K562 (cell line): ENCODE measurements around the gene DAB2IP. TPM values are rescaled to one million over a fixed set of nuclear protein-coding genes. Genes with fewer than 3 reads are reported as not detected.

Experiments used
- ATAC-seq: fragments of 200-7000 bp; cut with Tn5 transposase; 3 replicates; pipeline ENCODE4 v1.9.1; 2020; ENCODE audit warnings: moderate library complexity
- BruUV-seq: library from RNA; stranded (reverse); fragments of 400-500 nt; replicated peaks from 2 replicates; lab custom pipeline; 2021; lab: Mats Ljungman, UMichigan
- CTCF ChIA-PET: fragments of 300-600 bp; formaldehyde crosslinking; extraction: SDS; loops from one replicate; lab custom pipeline; 2021; ENCODE audit warnings: low intra/inter-chr PET ratio; lab: Yijun Ruan, JAX
- POLR2A ChIA-PET: fragments of 300-600, 350-650 bp; sonication (Branson Sonifier 250); formaldehyde crosslinking; extraction: SDS; loops from one replicate; lab custom pipeline; 2021; ENCODE audit warnings: antibody characterized with exemption, inconsistent platforms; lab: Yijun Ruan, JAX
- DNase-seq, 4 experiments: peaks; one replicate each; pipeline versions ENCODE4 v3.0.0 to v3.0.0-alpha.2; 2011 to 2018; ENCODE audit warnings: low spot score in 3 of 4, mixed read lengths in 3 of 4; ENCODE audit errors: extremely low read depth in 1 of 4
- FAIRE-seq: peaks from 2 replicates; lab custom pipeline; 2011; peaks lifted over from hg19 to GRCh38; lab: Jason Lieb, UNC
- H2AFZ ChIP-seq: 2 replicates; pipeline ENCODE4 v1.6.0; 2011; ENCODE audit warnings: low read depth, low read length, control low read depth, inconsistent platforms
- H3K27ac ChIP-seq: fragments of 200-600 bp; 3 replicates; pipeline ENCODE4 v1.8.0; 2011; ENCODE audit warnings: low read depth, mild to moderate bottlenecking, control low read depth, inconsistent platforms, low read length, moderate library complexity, mixed read lengths; ENCODE audit errors: extremely low read depth
- H3K27me3 ChIP-seq, 2 experiments: fragments of 300-600 bp in 1 of 2; 2 replicates in 1 of 2; 3 replicates in 1 of 2; pipeline versions ENCODE4 v1.6.0 to v1.8.0; 2011; ENCODE audit warnings: inconsistent platforms in 2 of 2, low read length in 2 of 2, mild to moderate bottlenecking in 1 of 2, mixed read lengths in 1 of 2, moderate library complexity in 1 of 2; ENCODE audit not compliant: control insufficient read depth in 2 of 2, insufficient read depth in 2 of 2
- H3K36me3 ChIP-seq: fragments of 300-600 bp; 3 replicates; pipeline ENCODE4 v1.8.0; 2011; ENCODE audit warnings: mild to moderate bottlenecking, low read length, inconsistent platforms; ENCODE audit not compliant: control insufficient read depth, insufficient read depth
- H3K4me1 ChIP-seq, 2 experiments: fragments of 200-600 bp in 1 of 2; replicated peaks in 1 of 2; 2 replicates in 1 of 2; 3 replicates in 1 of 2; pipeline versions ENCODE4 v1.5.1 to v1.8.0; 2011; ENCODE audit warnings: inconsistent platforms in 2 of 2, low read length in 2 of 2, mild to moderate bottlenecking in 1 of 2, mixed read lengths in 1 of 2, moderate library complexity in 1 of 2; ENCODE audit not compliant: control insufficient read depth in 2 of 2, insufficient read depth in 2 of 2
- H3K4me2 ChIP-seq: 2 replicates; pipeline ENCODE4 v1.6.1; 2011; ENCODE audit warnings: low read length, control low read depth, inconsistent platforms, mixed read lengths; ENCODE audit not compliant: insufficient read depth
- H3K4me3 ChIP-seq: fragments of 200-600 bp; sonication (generic), shearing (Covaris generic); 2 replicates; pipeline ENCODE4 v1.5.1; 2016; ENCODE audit warnings: control low read depth, inconsistent platforms
- H3K79me2 ChIP-seq: fragments of 200-600 bp; 3 replicates; pipeline ENCODE4 v1.8.0; 2011; ENCODE audit warnings: low read length, inconsistent platforms; ENCODE audit not compliant: control insufficient read depth, insufficient read depth
- H3K9ac ChIP-seq, 2 experiments: 2 replicates each; pipeline versions ENCODE4 v1.6.0 to v1.6.1; 2011; ENCODE audit warnings: low read depth in 2 of 2, low read length in 2 of 2, control low read depth in 1 of 2, inconsistent platforms in 1 of 2, mild to moderate bottlenecking in 1 of 2, mixed read lengths in 1 of 2; ENCODE audit not compliant: insufficient read depth in 1 of 2
- H3K9me1 ChIP-seq: one replicate; pipeline ENCODE4 v1.6.0; 2011; ENCODE audit warnings: inconsistent platforms, mild to moderate bottlenecking, low read length, moderate library complexity; ENCODE audit not compliant: control insufficient read depth, insufficient read depth
- H3K9me3 ChIP-seq: replicated peaks from 2 replicates; pipeline ENCODE4 v1.5.1; 2011; ENCODE audit warnings: low read depth, low read length, inconsistent platforms; ENCODE audit not compliant: control insufficient read depth, insufficient read depth
- H4K20me1 ChIP-seq: replicated peaks from 2 replicates; pipeline ENCODE4 v1.6.1; 2011; ENCODE audit warnings: low read length, inconsistent platforms, mixed read lengths; ENCODE audit not compliant: control insufficient read depth, insufficient read depth
- JUNB ChIP-seq: fragments of 450-650 bp; formaldehyde crosslinking; conservative IDR thresholded peaks from 2 replicates; pipeline ENCODE4 v1.4.0; 2020; ENCODE audit warnings: mild to moderate bottlenecking
- PTRF ChIP-seq: fragments of 450-650 bp; IDR thresholded peaks from 2 replicates; pipeline ENCODE4 v1.6.1; 2016; ENCODE audit warnings: mild to moderate bottlenecking, missing genetic modification characterization, missing compliant biosample characterization
- STAT5A ChIP-seq: IDR thresholded peaks from 2 replicates; pipeline ENCODE4 v1.6.1; 2012; ENCODE audit warnings: low read length, inconsistent platforms, borderline replicate concordance
- ZNF134 ChIP-seq: fragments of 250-450 bp; sonication (Bioruptor Pico); conservative IDR thresholded peaks from 2 replicates; pipeline ENCODE4 v1.4.0; 2020
- ZNF41 ChIP-seq: fragments of 250-450 bp; sonication (Bioruptor Pico); conservative IDR thresholded peaks from 2 replicates; pipeline ENCODE4 v1.4.0; 2020; ENCODE audit warnings: mild to moderate bottlenecking
- WGBS: fragments of 100-300 bp; shearing (Covaris generic); methylation state at CpG from one replicate; pipeline ENCODE4 v1.1.6; 2016; ENCODE audit warnings: low coverage, mixed read lengths; ENCODE audit not compliant: insufficient coverage; ENCODE audit errors: missing lambda C conversion rate; 5-methylcytosine and 5-hydroxymethylcytosine counted together
- in situ Hi-C: fragments of 300-500 bp; cut with MboI; formaldehyde crosslinking; loops from 4 replicates; pipeline ENCODE4 v1.15.0; 2018; ENCODE audit warnings: inconsistent platforms, mixed read lengths
- intact Hi-C: fragments of 100-400 bp; cut with micrococcal nuclease; formaldehyde crosslinking; loops from 2 replicates; pipeline ENCODE4 v1.14.2; 2022
- polyA plus RNA-seq, 8 experiments: library from polyadenylated mRNA; depleted of rRNA in 4 of 8; stranded (reverse) in 5 of 8; unstranded in 3 of 8; fragments of >200 nt; fragmentation: Nextera tagmentation in 2 of 8; fragmentation: Illumina TruSeq in 1 of 8; extraction: Ambion mirVana in 2 of 8; extraction: Trizol in 1 of 8; gene quantifications; 2 replicates each; pipeline versions ENCODE4 v1.2.1 to v1.2.3, GENCODE V29; 2011 to 2014; ENCODE audit warnings: inconsistent platforms in 1 of 8, missing spikeins in 1 of 8
- total RNA-seq, 7 experiments: library from RNA; depleted of rRNA in 6 of 7; stranded (reverse); fragments of >200 nt in 6 of 7; fragmentation: Illumina TruSeq in 2 of 7; extraction: Trizol in 2 of 7; gene quantifications; 2 replicates each; pipeline versions ENCODE4 v1.2.1 to v1.2.3, GENCODE V29; 2011 to 2021; ENCODE audit warnings: low replicate concordance in 1 of 7
- TF ChIP-seq, protein P1 (sequence below): fragments of 450-650 bp; formaldehyde crosslinking; IDR thresholded peaks from 2 replicates; pipeline ENCODE4 v1.4.0; 2020; ENCODE audit warnings: mild to moderate bottlenecking
- TF ChIP-seq, protein P2 (sequence below): fragments of 250-450 bp; sonication (Bioruptor Pico); IDR thresholded peaks from 2 replicates; pipeline ENCODE4 v1.5.0; 2021; ENCODE audit warnings: mild to moderate bottlenecking, moderate library complexity

DAB2IP gene
- total and polyA plus RNA-seq, 9 of the 15 experiments (the other 6 are each of a cell fraction or from before 2014, with no cell fraction given) = 0.04 to 0.31 (median 0.08) TPM; not detected in 5

DNA sequence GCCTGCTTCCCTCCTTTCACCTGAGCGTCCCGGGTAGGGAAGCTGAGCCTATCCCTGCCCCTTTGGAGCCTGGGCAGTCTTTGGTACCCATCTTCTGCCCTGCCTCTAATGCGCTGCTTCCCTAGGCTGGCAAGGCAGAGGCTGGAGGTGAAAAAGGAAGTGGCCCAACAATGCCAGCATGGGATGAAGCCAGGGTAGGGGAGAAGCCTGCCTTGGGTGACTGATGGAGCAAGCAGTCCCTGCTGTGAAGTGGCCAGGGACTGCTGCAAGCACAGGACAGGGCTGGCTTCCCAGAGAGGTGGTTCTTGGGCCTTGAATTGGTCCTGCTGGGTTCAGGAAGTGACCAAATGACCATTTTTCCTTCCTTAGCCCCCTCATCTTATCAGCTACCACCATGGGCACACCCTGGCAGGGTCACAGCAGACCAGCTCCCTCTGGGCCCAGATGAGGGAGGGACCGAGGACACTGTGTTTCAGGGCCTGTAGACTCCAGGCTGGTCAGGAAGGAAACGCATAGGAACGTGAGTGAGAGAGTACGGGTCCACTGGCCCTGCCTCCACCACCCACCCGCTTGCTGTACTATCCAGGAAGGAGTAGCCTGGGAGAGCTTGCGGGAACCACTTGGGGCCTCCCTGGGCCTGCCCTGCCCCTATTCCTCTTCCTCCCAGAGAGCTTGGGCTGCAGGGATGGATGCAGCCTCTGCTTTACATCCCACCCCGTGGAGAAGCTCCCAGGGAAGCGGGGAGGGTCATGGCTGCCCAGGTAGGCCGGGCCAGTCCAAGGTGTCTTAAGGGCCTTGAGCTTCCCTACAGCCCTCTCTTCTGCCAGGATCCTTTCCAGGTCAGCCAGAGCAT, 102.6 kb downstream of the DAB2IP start:
- Histone ChIP-seq H3K27ac (no peak overlapping the region), H3K4me1 (no peaks in the 10 kb centered on the region), H3K4me2 (no peak overlapping the region), H3K36me3 (no peaks in the 10 kb centered on the region), H3K4me3 (no peak overlapping the region), H4K20me1 (peaks cover 19% of the 10 kb centered on the region), H3K79me2 (no peaks in the 10 kb centered on the region), H3K9me3 (no peaks in the 10 kb centered on the region), H3K9me1 (no peaks in the 10 kb centered on the region), H3K27me3 (peaks cover 4 to 75% of the 10 kb centered on the region in 2 experiments; a peak in 2 of 5 replicates), H3K9ac (no peak overlapping the region), H2AFZ (no peak overlapping the region)
- no TSS peak for BruUV-seq
- DNase-seq (no peak), ATAC-seq (no peak), FAIRE-seq (no peak)
- 0% methylated on average over 11 of the region's 12 CpGs for WGBS
- intact Hi-C loops (no loop called here), in situ Hi-C loops (no loop called here)
- no peak for TF ChIP-seq STAT5A
- TF ChIP-seq, protein P1, sequence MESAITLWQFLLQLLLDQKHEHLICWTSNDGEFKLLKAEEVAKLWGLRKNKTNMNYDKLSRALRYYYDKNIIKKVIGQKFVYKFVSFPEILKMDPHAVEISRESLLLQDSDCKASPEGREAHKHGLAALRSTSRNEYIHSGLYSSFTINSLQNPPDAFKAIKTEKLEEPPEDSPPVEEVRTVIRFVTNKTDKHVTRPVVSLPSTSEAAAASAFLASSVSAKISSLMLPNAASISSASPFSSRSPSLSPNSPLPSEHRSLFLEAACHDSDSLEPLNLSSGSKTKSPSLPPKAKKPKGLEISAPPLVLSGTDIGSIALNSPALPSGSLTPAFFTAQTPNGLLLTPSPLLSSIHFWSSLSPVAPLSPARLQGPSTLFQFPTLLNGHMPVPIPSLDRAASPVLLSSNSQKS (CRISPR knock-in tag) = no peak
- TF ChIP-seq JUNB (CRISPR knock-in tag) = no peak
- TF ChIP-seq ZNF134 (CRISPR knock-in tag) = no peak
- TF ChIP-seq PTRF = no peak
- TF ChIP-seq, protein P2, sequence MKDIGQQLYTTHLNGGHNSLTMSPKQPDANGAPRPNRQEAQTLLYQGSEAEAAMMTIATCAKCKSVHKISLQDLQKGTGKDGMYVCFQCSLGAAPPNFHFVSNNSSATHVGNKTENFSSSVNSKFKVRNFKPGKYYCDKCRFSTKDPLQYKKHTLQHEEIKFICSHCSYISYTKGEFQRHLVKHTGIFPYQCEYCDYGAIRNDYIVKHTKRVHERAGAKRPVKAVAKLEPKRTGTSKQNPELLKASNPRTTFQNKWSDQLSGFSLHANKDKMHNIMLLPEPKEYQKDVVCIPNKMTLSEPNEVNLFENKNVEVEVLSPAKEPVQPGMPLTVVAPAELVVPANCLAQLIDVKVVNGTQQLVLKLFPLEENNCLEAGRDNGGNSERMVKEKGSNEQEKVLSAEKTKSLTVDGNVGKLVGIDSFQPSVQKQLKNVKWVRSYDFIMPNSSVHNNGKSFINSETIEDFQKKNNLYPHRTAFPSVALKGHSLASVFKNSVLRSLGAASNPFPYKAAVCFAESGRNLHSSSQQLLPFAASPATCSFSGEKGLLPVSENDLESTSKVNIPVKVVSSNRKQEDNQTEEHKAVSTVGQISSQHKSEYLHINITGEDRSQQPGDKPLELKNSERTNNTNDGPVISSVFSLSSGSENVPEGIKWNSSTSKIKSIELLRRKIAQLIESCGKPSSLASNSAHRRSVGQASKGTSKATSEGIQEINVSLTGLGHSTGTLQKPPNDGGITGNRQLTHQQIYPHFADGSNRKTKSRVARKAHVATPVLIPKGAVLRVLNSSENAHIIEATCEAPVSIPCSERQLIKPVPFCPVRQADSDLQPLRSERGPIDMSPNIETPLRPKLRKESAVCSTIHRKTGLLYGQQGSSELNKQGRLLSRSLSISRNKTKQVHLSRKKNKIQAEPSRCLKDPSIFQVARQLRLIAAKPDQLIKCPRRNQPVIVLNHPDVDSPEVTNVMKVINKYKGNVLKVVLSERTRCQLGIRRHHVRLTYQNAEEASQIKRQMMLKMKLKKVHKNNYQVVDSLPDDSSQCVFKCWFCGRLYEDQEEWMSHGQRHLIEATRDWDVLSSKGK (CRISPR knock-in tag) = no peak
- no peak for TF ChIP-seq ZNF41
- POLR2A ChIA-PET = interaction anchor here (0.5 to 0.7 kb wide), 2 partner anchors 23 to 77 kb away, joined by 3 read pairs; no protein-coding TSS in a partner anchor
- CTCF ChIA-PET = no interaction called here
